Lower lobe of right lung (tissue), 2 donors: ENCODE data around the gene AK8. TPM values are rescaled to one million over a fixed set of nuclear protein-coding genes. Genes with fewer than 3 reads are reported as not detected.

ENCODE experiments used
- ATAC-seq, 2 donors: fragments of 200-7000 bp; cut with Tn5 transposase; one replicate each; pipeline ENCODE4 v1.9.1; 2020 to 2022; ENCODE audit warnings: mild to moderate bottlenecking in 2 of 2, moderate library complexity in 2 of 2
- DNase-seq: peaks from one replicate; pipeline ENCODE4 v3.0.0-alpha.2; 2020
- H3K27ac ChIP-seq: fragments of 200-600 bp; one replicate; pipeline ENCODE4 v1.8.0; 2022
- H3K27me3 ChIP-seq: fragments of 200-600 bp; one replicate; pipeline ENCODE4 v1.8.0; 2022; ENCODE audit warnings: low read depth
- H3K36me3 ChIP-seq: fragments of 200-600 bp; one replicate; pipeline ENCODE4 v1.8.0; 2022; ENCODE audit warnings: mild to moderate bottlenecking
- H3K4me1 ChIP-seq: fragments of 200-600 bp; one replicate; pipeline ENCODE4 v1.8.0; 2022
- H3K4me3 ChIP-seq: fragments of 200-600 bp; one replicate; pipeline ENCODE4 v1.8.0; 2022; ENCODE audit warnings: mild to moderate bottlenecking
- H3K9me3 ChIP-seq: fragments of 200-600 bp; one replicate; pipeline ENCODE4 v1.8.0; 2022
- intact Hi-C: fragments of 100-400 bp; cut with DNase I; formaldehyde crosslinking; loops from one replicate; pipeline ENCODE4 v1.11.0; 2022
- total RNA-seq: library from RNA; stranded (reverse); fragmentation: NEBNext Ultra II Directional; extraction: Animal tissue kit (Norgen Biotek cat#: 25700); gene quantifications from one replicate; pipeline ENCODE4 v1.2.1, GENCODE V29; 2021
- TF ChIP-seq, protein P1 (sequence below): fragments of 200-600 bp; IDR thresholded peaks from one replicate; pipeline ENCODE4 v1.8.0; 2022; ENCODE audit warnings: antibody characterized with exemption, mild to moderate bottlenecking
- donor health status: DM: no; HTN: yes; CAD: no; lungs with severe emphysema.

Gene AK8
- total RNA-seq, 1 donor from 2014 or later: 6.1 TPM

DNA sequence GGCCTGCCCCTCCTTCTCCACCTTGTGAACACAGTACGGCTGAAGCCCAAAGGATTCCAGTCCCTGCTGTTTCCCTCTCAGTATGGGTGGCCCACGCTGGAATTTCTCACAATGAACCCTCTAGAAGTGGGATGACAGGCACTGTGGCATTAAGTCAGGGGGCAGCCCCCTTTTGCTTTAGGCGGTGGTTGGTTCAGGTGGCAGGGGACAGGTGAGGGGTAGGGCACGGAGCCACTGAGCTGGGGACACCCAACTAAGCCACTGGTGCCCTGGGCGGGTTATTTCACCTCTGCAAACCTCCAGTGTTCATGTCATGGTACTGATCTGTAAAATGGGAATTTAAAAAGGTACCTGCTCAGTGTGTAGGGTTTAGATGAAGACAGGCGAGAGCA, 8.2 kb upstream of the AK8 start:
- Histone ChIP-seq H3K9me3 (no peaks in the 10 kb centered on the region), H3K27ac (no peak overlapping the region), H3K27me3 (no peaks in the 10 kb centered on the region), H3K4me1 (no peaks in the 10 kb centered on the region), H3K4me3 (no peak overlapping the region), H3K36me3 (no peaks in the 10 kb centered on the region)
- intact Hi-C loops: no loop called here
- TF ChIP-seq, protein P1, sequence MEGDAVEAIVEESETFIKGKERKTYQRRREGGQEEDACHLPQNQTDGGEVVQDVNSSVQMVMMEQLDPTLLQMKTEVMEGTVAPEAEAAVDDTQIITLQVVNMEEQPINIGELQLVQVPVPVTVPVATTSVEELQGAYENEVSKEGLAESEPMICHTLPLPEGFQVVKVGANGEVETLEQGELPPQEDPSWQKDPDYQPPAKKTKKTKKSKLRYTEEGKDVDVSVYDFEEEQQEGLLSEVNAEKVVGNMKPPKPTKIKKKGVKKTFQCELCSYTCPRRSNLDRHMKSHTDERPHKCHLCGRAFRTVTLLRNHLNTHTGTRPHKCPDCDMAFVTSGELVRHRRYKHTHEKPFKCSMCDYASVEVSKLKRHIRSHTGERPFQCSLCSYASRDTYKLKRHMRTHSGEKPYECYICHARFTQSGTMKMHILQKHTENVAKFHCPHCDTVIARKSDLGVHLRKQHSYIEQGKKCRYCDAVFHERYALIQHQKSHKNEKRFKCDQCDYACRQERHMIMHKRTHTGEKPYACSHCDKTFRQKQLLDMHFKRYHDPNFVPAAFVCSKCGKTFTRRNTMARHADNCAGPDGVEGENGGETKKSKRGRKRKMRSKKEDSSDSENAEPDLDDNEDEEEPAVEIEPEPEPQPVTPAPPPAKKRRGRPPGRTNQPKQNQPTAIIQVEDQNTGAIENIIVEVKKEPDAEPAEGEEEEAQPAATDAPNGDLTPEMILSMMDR: no peak
- peak in 1 of 2 donors; percentile 28 for ATAC-seq
- no peak for DNase-seq

DNA sequence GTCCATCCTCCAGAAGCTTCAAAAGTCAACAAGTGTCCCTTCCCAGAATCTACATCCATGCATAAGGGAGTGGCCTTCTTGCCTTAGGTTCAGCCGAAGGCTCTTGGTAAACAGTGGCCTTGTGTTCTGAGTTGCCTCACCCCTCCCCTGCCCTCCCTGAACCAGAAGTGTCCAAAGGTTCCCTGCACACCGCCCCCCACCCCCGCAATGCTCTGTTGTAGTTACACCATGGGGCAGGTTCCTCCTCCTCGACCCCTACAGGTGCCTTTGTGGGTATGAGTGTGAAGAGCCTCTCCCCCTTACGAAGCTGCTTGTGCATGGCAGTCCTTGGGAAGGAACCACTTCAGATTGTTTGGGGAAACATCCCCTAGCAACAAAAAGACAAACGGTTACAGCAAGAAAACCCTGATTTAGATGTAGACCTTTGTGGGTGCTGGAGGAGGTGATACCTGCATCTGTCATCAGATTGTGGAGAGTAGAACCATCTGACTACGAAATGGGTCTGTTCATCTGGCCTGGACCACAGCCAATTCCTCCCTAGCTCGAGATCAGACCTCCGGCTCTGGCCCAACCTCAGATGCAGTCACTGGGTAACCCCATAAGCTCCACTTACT, 7.7 kb upstream of the AK8 start:
- no peaks in the 10 kb centered on the region for H3K27me3 ChIP-seq
- no peak overlapping the region for H3K4me3 ChIP-seq
- TF ChIP-seq, protein P1: no peak
- no peak overlapping the region for H3K27ac ChIP-seq
- H3K36me3 ChIP-seq: no peaks in the 10 kb centered on the region
- DNase-seq (peak; percentile 60), ATAC-seq (peak; percentile 68 to 70)
- H3K4me1 ChIP-seq: no peaks in the 10 kb centered on the region
- intact Hi-C loops: no loop called here
- no peaks in the 10 kb centered on the region for H3K9me3 ChIP-seq

- TF ChIP-seq, protein P1: no peak
- H3K4me1 ChIP-seq: peaks cover 6% of the 10 kb centered on the region
- H3K27me3 ChIP-seq: no peaks in the 10 kb centered on the region
- no peak overlapping the region for H3K27ac ChIP-seq
- intact Hi-C loops: no loop called here
- H3K4me3 ChIP-seq: no peak overlapping the region
- ATAC-seq: no peak
- no peaks in the 10 kb centered on the region for H3K9me3 ChIP-seq
- no peaks in the 10 kb centered on the region for H3K36me3 ChIP-seq
- DNase-seq: no peak
Measured at GRCh38 chr9:132883349-132884294, 5.5 kb upstream of the AK8 start.

GRCh38 chr9:132882616-132883015, 4.5 kb upstream of the AK8 start:
- Histone ChIP-seq H3K9me3 (no peaks in the 10 kb centered on the region), H3K4me3 (no peak overlapping the region), H3K4me1 (peaks cover 8% of the 10 kb centered on the region), H3K36me3 (no peaks in the 10 kb centered on the region), H3K27me3 (no peaks in the 10 kb centered on the region), H3K27ac (no peak overlapping the region)
- ATAC-seq: no peak
- intact Hi-C loops: no loop called here
- TF ChIP-seq, protein P1: no peak
- DNase-seq: no peak

GRCh38 chr9:132881826-132882225, 3.7 kb upstream of the AK8 start:
- TF ChIP-seq, protein P1: no peak
- no peak for ATAC-seq
- Histone ChIP-seq H3K4me1 (peaks cover 13% of the 10 kb centered on the region), H3K4me3 (no peak overlapping the region), H3K27ac (no peak overlapping the region), H3K9me3 (no peaks in the 10 kb centered on the region), H3K36me3 (no peaks in the 10 kb centered on the region), H3K27me3 (no peaks in the 10 kb centered on the region)
- no peak for DNase-seq
- intact Hi-C loops: no loop called here
